B cell (primary cell): ENCODE data around the gene MPZL3. TPM values are rescaled to one million over a fixed set of nuclear protein-coding genes. Genes with fewer than 3 reads are reported as not detected.

Experiments
- ATAC-seq: fragments of 200-7000 bp; cut with Tn5 transposase; one replicate; pipeline ENCODE4 v1.10.0; 2021; ENCODE audit warnings: low read depth, mild to moderate bottlenecking, moderate number of reproducible peaks, moderate library complexity
- CTCF ChIA-PET: fragments of 350-600 bp; sonication (Branson Sonifier 250); formaldehyde crosslinking; loops from one replicate; lab custom pipeline; 2021; ENCODE audit warnings: antibody characterized with exemption, inconsistent platforms; lab: Charles Lee
- POLR2A ChIA-PET: fragments of 350-600 bp; sonication (Branson Sonifier 250); formaldehyde crosslinking; loops from one replicate; lab custom pipeline; 2021; ENCODE audit warnings: antibody characterized with exemption; lab: Charles Lee
- DNase-seq: peaks from one replicate; pipeline ENCODE4 v3.0.0; 2013
- H2AFZ ChIP-seq: 2 replicates; pipeline ENCODE4 v1.6.1; 2012; ENCODE audit warnings: mild to moderate bottlenecking, low read depth, low read length; ENCODE audit not compliant: insufficient read depth, poor library complexity, severe bottlenecking
- H3K27ac ChIP-seq, 2 donors: 1 replicate in 1 of 2; 2 replicates in 1 of 2; pipeline ENCODE4 v1.5.1; 2012 to 2013; ENCODE audit warnings: low read length in 2 of 2, mild to moderate bottlenecking in 2 of 2, moderate library complexity in 1 of 2
- H3K27me3 ChIP-seq, 4 experiments: fragments of 200-600 bp in 1 of 4; sonication (generic) in 1 of 4; replicated peaks in 1 of 4; 1 replicate in 2 of 4; 2 replicates in 2 of 4; pipeline versions ENCODE4 v1.6.1 to v1.7.0; 2013 to 2016; ENCODE audit warnings: low read length in 3 of 4, mild to moderate bottlenecking in 2 of 4, mixed read lengths in 1 of 4, moderate library complexity in 1 of 4; ENCODE audit not compliant: insufficient read depth in 4 of 4, control insufficient read depth in 3 of 4; ENCODE audit errors: control extremely low read depth in 1 of 4
- H3K36me3 ChIP-seq, 2 experiments: replicated peaks in 1 of 2; 1 replicate in 1 of 2; 2 replicates in 1 of 2; pipeline versions ENCODE4 v1.6.1 to v1.7.1; 2013; ENCODE audit warnings: low read length in 1 of 2; ENCODE audit not compliant: insufficient read depth in 2 of 2, control insufficient read depth in 1 of 2; ENCODE audit errors: control extremely low read depth in 1 of 2, extremely low read depth in 1 of 2
- H3K4me1 ChIP-seq, 2 donors: fragments of 200-600 bp in 1 of 2; sonication (generic) in 1 of 2; 1 replicate in 1 of 2; 2 replicates in 1 of 2; pipeline versions ENCODE4 v1.5.1 to v1.6.1; 2013 to 2017; ENCODE audit warnings: low read length in 2 of 2; ENCODE audit not compliant: control insufficient read depth in 2 of 2, insufficient read depth in 2 of 2
- H3K4me2 ChIP-seq: replicated peaks from 2 replicates; pipeline ENCODE3; 2012; ENCODE audit warnings: mild to moderate bottlenecking, low read depth, low read length; ENCODE audit not compliant: poor library complexity, severe bottlenecking
- H3K4me3 ChIP-seq, 5 experiments: fragments of 200-600 bp in 1 of 5; sonication (generic) in 1 of 5; 1 replicate in 3 of 5; 2 replicates in 2 of 5; pipeline versions ENCODE4 v1.5.1 to v1.7.0; 2011 to 2016; ENCODE audit warnings: low read length in 4 of 5, mild to moderate bottlenecking in 4 of 5, low read depth in 2 of 5, control low read depth in 1 of 5, moderate library complexity in 1 of 5; ENCODE audit not compliant: insufficient read depth in 1 of 5; ENCODE audit errors: control extremely low read depth in 1 of 5, extremely low read depth in 1 of 5
- H3K79me2 ChIP-seq: fragments of 200-600 bp; sonication (generic); one replicate; pipeline ENCODE4 v1.6.0; 2016; ENCODE audit warnings: low read length; ENCODE audit not compliant: control insufficient read depth, insufficient read depth
- H3K9ac ChIP-seq: fragments of 200-600 bp; sonication (generic); 2 replicates; pipeline ENCODE4 v1.6.1; 2017; ENCODE audit warnings: mild to moderate bottlenecking, low read length, moderate library complexity
- H3K9me3 ChIP-seq, 3 donors: one replicate each; pipeline versions ENCODE4 v1.6.1 to v1.7.1; 2013; ENCODE audit warnings: low read length in 2 of 3; ENCODE audit not compliant: control insufficient read depth in 2 of 3, insufficient read depth in 1 of 3; ENCODE audit errors: control extremely low read depth in 1 of 3
- H4K20me1 ChIP-seq: 2 replicates; pipeline ENCODE4 v1.6.0; 2012; ENCODE audit warnings: mild to moderate bottlenecking, low read length; ENCODE audit not compliant: insufficient read depth, control insufficient read depth, poor library complexity, severe bottlenecking
- H3K27ac Mint-ChIP-seq: one replicate; pipeline ENCODE4 v1.8.0; 2021; ENCODE audit warnings: mixed read lengths
- H3K27me3 Mint-ChIP-seq: one replicate; pipeline ENCODE4 v1.8.0; 2021; ENCODE audit warnings: mixed read lengths
- H3K4me1 Mint-ChIP-seq: one replicate; pipeline ENCODE4 v1.8.0; 2021; ENCODE audit warnings: mixed read lengths
- H3K4me3 Mint-ChIP-seq: one replicate; pipeline ENCODE4 v1.8.0; 2021; ENCODE audit warnings: mixed read lengths
- H3K9me3 Mint-ChIP-seq: one replicate; pipeline ENCODE4 v1.8.0; 2022; ENCODE audit warnings: mixed read lengths; ENCODE audit not compliant: insufficient read depth
- CTCF ChIP-seq: fragments of 200-600 bp; IDR thresholded peaks from one replicate; pipeline ENCODE4 v1.8.0; 2022; ENCODE audit warnings: antibody characterized with exemption, mild to moderate bottlenecking
- EZH2 ChIP-seq: IDR thresholded peaks from 2 replicates; pipeline ENCODE4 v1.6.1; 2012; ENCODE audit warnings: borderline replicate concordance, low read depth, mild to moderate bottlenecking, moderate library complexity, low read length; ENCODE audit not compliant: insufficient read depth, poor library complexity, severe bottlenecking
- WGBS: methylation state at CpG from one replicate; pipeline ENCODE4 v1.1.5; 2013; ENCODE audit warnings: missing lambda C conversion rate; ENCODE audit not compliant: insufficient coverage; 5-methylcytosine and 5-hydroxymethylcytosine counted together
- intact Hi-C: fragments of 100-400 bp; cut with micrococcal nuclease; formaldehyde crosslinking; loops from one replicate; pipeline ENCODE4 v1.10.0; 2022
- polyA plus RNA-seq: library from polyadenylated mRNA; depleted of rRNA; stranded (reverse); fragments of >200 nt; gene quantifications from 2 replicates; pipeline ENCODE4 v1.2.3, GENCODE V29; 2012
- total RNA-seq, 2 donors: library from RNA; stranded (reverse); fragments of 120-200 nt in 1 of 2; gene quantifications; 1 replicate in 1 of 2; 2 replicates in 1 of 2; pipeline versions ENCODE4 v1.2.3 to v1.2.4, GENCODE V29; 2013 to 2022

The MPZL3 gene
- total and polyA plus RNA-seq, 2 donors (not counting 1 experiment from before 2014, with no cell fraction given) = 1.4 to 4.2 TPM

- peaks cover 19% of the 10 kb centered on the region for H3K4me1 Mint-ChIP-seq
- no peak overlapping the region for H3K4me3 ChIP-seq
- peaks cover 15 to 16% of the 10 kb centered on the region in 2 donors for H3K4me1 ChIP-seq
- H3K27me3 Mint-ChIP-seq = peaks cover 32% of the 10 kb centered on the region
- no peaks in the 10 kb centered on the region for H3K9me3 ChIP-seq
- no peaks in the 10 kb centered on the region for H3K79me2 ChIP-seq
- no peak overlapping the region for H3K27ac Mint-ChIP-seq
- H3K9me3 Mint-ChIP-seq = no peaks in the 10 kb centered on the region
- no CpG with 5 or more reads among the region's 2 CpGs for WGBS
- H2AFZ ChIP-seq = no peak overlapping the region
- no peaks in the 10 kb centered on the region for H3K27me3 ChIP-seq
- H3K4me3 Mint-ChIP-seq = no peak overlapping the region
- no peaks in the 10 kb centered on the region for H4K20me1 ChIP-seq
- H3K27ac ChIP-seq = no peak overlapping the region
- H3K9ac ChIP-seq = no peak overlapping the region
- no peak overlapping the region for H3K4me2 ChIP-seq
- intact Hi-C loops = loop anchor here (5.0 kb wide), 1 partner anchor 35 kb away; no protein-coding TSS in a partner anchor
- H3K36me3 ChIP-seq = no peaks in the 10 kb centered on the region
- TF ChIP-seq CTCF = no peak
- TF ChIP-seq EZH2 = no peak
- DNase-seq (no peak), ATAC-seq (no peak)
- ChIA-PET POLR2A (no interaction called here), CTCF (interaction anchor here (1.3 to 3.7 kb wide), 2 partner anchors 8 to 260 kb away, joined by 3 to 21 read pairs; no protein-coding TSS in a partner anchor)
Observed at GRCh38 chr11:118207079-118207478, 45.1 kb downstream of the MPZL3 start.

DNA sequence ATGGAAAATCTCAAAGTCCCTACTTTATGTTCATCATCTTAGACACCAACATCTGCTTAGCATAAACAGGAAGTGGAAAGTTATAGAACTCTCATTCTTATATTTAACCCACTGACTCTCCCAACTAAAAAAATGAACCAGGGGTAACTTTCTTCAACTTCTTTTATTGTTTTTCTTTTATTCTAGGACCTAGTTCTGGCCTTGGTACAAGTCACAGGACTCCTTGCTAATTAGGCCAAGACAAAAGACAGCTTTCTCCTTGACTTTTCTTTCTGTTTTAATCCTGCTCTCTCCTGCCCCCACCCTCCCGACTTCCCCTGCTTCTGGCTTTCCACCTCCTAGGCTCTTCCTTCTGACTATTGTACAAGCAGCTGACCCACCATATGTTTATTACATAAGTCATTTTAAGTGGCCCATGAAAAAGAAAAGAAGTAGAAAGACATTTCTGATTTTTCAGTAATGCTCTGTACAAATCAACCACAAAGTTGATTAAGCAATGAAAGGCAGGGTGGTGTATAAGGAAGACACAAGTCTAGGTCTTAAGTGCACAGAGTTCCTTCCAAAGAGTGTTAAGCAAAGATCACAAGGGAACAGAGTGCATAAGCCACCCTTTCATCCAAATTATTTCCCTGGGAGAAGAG is 45.7 kb downstream of the MPZL3 start:
- Mint-ChIP-seq H3K27ac (no peak overlapping the region), H3K27me3 (peaks cover 32% of the 10 kb centered on the region), H3K4me1 (peaks cover 13% of the 10 kb centered on the region), H3K4me3 (no peak overlapping the region), H3K9me3 (no peaks in the 10 kb centered on the region)
- Histone ChIP-seq H3K4me1 (peaks cover 10 to 11% of the 10 kb centered on the region in 2 donors), H2AFZ (peak overlapping the region; percentile 3), H3K27me3 (peaks cover 0 to 2% (median 0%) of the 10 kb centered on the region in 4 experiments), H3K9me3 (no peaks in the 10 kb centered on the region), H4K20me1 (no peaks in the 10 kb centered on the region), H3K27ac (no peak overlapping the region), H3K4me3 (no peak overlapping the region), H3K79me2 (no peaks in the 10 kb centered on the region), H3K36me3 (no peaks in the 10 kb centered on the region), H3K4me2 (peak overlapping the region; percentile 13), H3K9ac (no peak overlapping the region)
- WGBS = no CpG with 5 or more reads among the region's 1 CpG
- TF ChIP-seq CTCF (no peak), EZH2 (no peak)
- intact Hi-C loops = loop anchor here (5.0 kb wide), 1 partner anchor 36 kb away; no protein-coding TSS in a partner anchor
- CTCF ChIA-PET = interaction anchor here (1.3 kb wide), 1 partner anchor 260 kb away, joined by 3 read pairs; no protein-coding TSS in a partner anchor
- DNase-seq (no peak), ATAC-seq (no peak)
- POLR2A ChIA-PET = interaction anchor here (0.6 kb wide), 1 partner anchor 229 kb away, joined by 4 read pairs; no protein-coding TSS in a partner anchor
